A673 (cell line): ENCODE results near the gene FABP3. TPM values are rescaled to one million over a fixed set of nuclear protein-coding genes. Genes with fewer than 3 reads are reported as not detected.

ENCODE experiments used
- BruUV-seq: library from RNA; stranded (reverse); fragments of 400-500 nt; replicated peaks from 2 replicates; lab custom pipeline; 2021; lab: Mats Ljungman, UMichigan
- CTCF ChIA-PET: fragments of 300-600 bp; sonication (Branson Sonifier 250); formaldehyde crosslinking; loops from one replicate; lab custom pipeline; 2022; ENCODE audit warnings: antibody characterized with exemption; lab: Charles Lee
- POLR2A ChIA-PET: fragments of 300-600 bp; sonication (Branson Sonifier 250); formaldehyde crosslinking; loops from one replicate; lab custom pipeline; 2022; ENCODE audit warnings: antibody characterized with exemption; ENCODE audit not compliant: low non-redundant PET; lab: Charles Lee
- DNase-seq: peaks from one replicate; pipeline ENCODE4 v3.0.0-alpha.2; 2015; ENCODE audit warnings: low spot score
- H3K27ac ChIP-seq: fragments of 200-600 bp; sonication (generic); 2 replicates; pipeline ENCODE4 v1.5.1; 2016; ENCODE audit warnings: mixed run types, low read depth, mild to moderate bottlenecking, mixed read lengths, antibody characterized with exemption, low read length; ENCODE audit not compliant: poor library complexity, severe bottlenecking
- H3K27me3 ChIP-seq: fragments of 200-600 bp; sonication (generic); replicated peaks from 2 replicates; pipeline ENCODE4 v1.6.1; 2017; ENCODE audit warnings: mixed run types, low read depth, mild to moderate bottlenecking, mixed read lengths, antibody characterized with exemption, low read length; ENCODE audit not compliant: insufficient read depth, poor library complexity
- H3K36me3 ChIP-seq: fragments of 200-600 bp; sonication (generic); 2 replicates; pipeline ENCODE4 v1.6.1; 2016; ENCODE audit warnings: mixed run types, mild to moderate bottlenecking, mixed read lengths, antibody characterized with exemption, low read length; ENCODE audit not compliant: insufficient read depth, poor library complexity, severe bottlenecking
- H3K4me1 ChIP-seq: fragments of 200-600 bp; sonication (generic); 2 replicates; pipeline ENCODE4 v1.6.1; 2017; ENCODE audit warnings: mixed run types, mild to moderate bottlenecking, mixed read lengths, antibody characterized with exemption, low read length; ENCODE audit not compliant: insufficient read depth, poor library complexity, severe bottlenecking
- H3K4me3 ChIP-seq: fragments of 200-600 bp; sonication (generic); 2 replicates; pipeline ENCODE4 v1.5.1; 2016; ENCODE audit warnings: low read depth, mixed run types, mild to moderate bottlenecking, mixed read lengths, low read length; ENCODE audit not compliant: poor library complexity, severe bottlenecking
- H3K9me3 ChIP-seq: fragments of 200-600 bp; sonication (generic); 2 replicates; pipeline ENCODE4 v1.6.1; 2016; ENCODE audit warnings: mixed run types, low read depth, mild to moderate bottlenecking, mixed read lengths, antibody characterized with exemption, low read length; ENCODE audit not compliant: poor library complexity, severe bottlenecking
- CTCF ChIP-seq: fragments of 300-800, 200-600 bp; sonication (generic); conservative IDR thresholded peaks from 2 replicates; pipeline ENCODE4 v1.5.1; 2017; ENCODE audit warnings: low read depth, mild to moderate bottlenecking, antibody characterized with exemption, low read length, moderate library complexity, mixed read lengths
- EZH2 ChIP-seq: fragments of 200-600 bp; sonication (generic); IDR thresholded peaks from 2 replicates; pipeline ENCODE4 v1.6.1; 2017; ENCODE audit warnings: borderline replicate concordance, low read depth, mild to moderate bottlenecking, mixed read lengths, antibody characterized with exemption, low read length; ENCODE audit not compliant: poor library complexity, severe bottlenecking
- intact Hi-C: fragments of 100-400 bp; cut with micrococcal nuclease; formaldehyde crosslinking; loops from one replicate; pipeline ENCODE4 v1.10.0; 2022; ENCODE audit not compliant: unreplicated experiment
- total RNA-seq: library from RNA; stranded (reverse); gene quantifications from 2 replicates; pipeline ENCODE4 v1.2.3, GENCODE V29; 2021

Gene FABP3
- total RNA-seq, 1 experiment from 2014 or later: not detected

GRCh38 chr1:31396633-31397351, 23.9 kb upstream of the FABP3 start:
- CTCF ChIA-PET: interaction anchor here (0.5 kb wide), 1 partner anchor 568 kb away, joined by 3 read pairs; no protein-coding TSS in a partner anchor
- Histone ChIP-seq H3K4me1 (peaks cover 3% of the 10 kb centered on the region), H3K36me3 (no peaks in the 10 kb centered on the region), H3K27me3 (no peaks in the 10 kb centered on the region), H3K9me3 (no peaks in the 10 kb centered on the region), H3K4me3 (no peak overlapping the region), H3K27ac (no peak overlapping the region)
- DNase-seq: no peak
- TF ChIP-seq EZH2 (no peak), CTCF (peak; percentile 48)
- POLR2A ChIA-PET: interaction anchor here (0.5 kb wide), 1 partner anchor 25 kb away, joined by 4 read pairs; no protein-coding TSS in a partner anchor
- intact Hi-C loops: loop anchor here (2.0 to 10.0 kb wide), 2 partner anchors 152 to 388 kb away; no protein-coding TSS in a partner anchor
- no TSS peak for BruUV-seq

DNA sequence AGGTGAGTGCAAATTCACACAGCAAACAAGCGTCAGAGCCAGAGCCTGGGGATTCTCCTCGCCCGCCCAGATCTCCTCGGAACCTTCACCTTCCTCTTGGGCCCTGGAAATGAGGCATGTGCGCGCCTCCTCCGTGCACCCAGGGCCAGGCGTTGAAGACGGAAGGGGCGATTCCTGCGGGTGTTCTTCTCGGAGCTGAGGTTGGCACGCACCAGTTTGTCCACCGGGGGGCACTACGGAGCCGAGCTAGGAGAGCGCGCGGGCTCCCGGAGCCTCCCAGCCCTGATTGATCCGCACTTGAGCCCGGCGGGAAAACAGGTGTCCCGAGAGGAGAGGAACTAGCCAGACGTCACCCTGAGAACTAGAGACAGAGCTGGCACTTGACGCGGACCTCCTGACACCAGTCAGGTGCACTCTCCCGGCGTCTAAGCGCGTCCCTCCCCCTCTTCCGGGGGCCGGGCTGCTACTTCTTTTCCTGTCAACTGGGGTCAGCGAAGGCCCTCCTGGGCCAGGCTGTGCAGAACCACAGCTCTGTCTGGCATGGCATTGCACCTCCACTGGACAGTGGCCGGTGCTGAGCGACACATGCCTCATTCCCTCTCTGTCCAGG, 21.8 kb upstream of the FABP3 start:
- H3K36me3 ChIP-seq: no peaks in the 10 kb centered on the region
- POLR2A ChIA-PET: interaction anchor here (0.6 to 0.7 kb wide), 2 partner anchors 14 to 103 kb away, joined by 3 read pairs; no protein-coding TSS in a partner anchor
- intact Hi-C loops: loop anchor here (10.0 kb wide), 1 partner anchor 390 kb away; no protein-coding TSS in a partner anchor
- H3K4me3 ChIP-seq: peak overlapping the region; percentile 38
- TF ChIP-seq CTCF (peak; percentile 89), EZH2 (no peak)
- peaks cover 3% of the 10 kb centered on the region for H3K4me1 ChIP-seq
- CTCF ChIA-PET: interaction anchor here (0.5 to 1.7 kb wide), 8 partner anchors 27 to 1002 kb away, joined by 3 to 24 read pairs (median 4); no protein-coding TSS in a partner anchor
- DNase-seq: peak; percentile 87
- BruUV-seq: no TSS peak
- no peaks in the 10 kb centered on the region for H3K27me3 ChIP-seq
- H3K27ac ChIP-seq: no peak overlapping the region
- H3K9me3 ChIP-seq: no peaks in the 10 kb centered on the region

DNA sequence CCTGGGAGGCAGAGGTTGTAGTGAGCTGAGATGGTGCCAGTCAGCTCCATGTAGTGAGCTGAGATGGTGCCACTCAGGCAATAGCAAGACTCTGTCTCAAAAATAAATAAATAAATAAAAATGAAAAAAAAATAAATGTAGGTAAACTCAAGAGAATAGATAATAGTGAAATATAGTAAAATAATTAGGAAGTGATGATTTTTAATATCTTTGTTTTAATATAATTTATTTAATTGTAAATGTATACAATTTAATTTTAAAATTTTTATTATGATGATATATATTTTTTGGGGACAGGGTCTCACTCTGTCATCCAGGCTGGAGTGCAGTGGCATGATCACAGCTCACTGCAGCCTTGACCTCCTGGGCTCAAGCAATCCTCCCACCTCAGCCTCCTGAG, 20.6 kb upstream of the FABP3 start:
- CTCF ChIA-PET: interaction anchor here (0.7 kb wide), 2 partner anchors 31 to 33 kb away, joined by 3 read pairs; no protein-coding TSS in a partner anchor
- Histone ChIP-seq H3K4me1 (peaks cover 3% of the 10 kb centered on the region), H3K27me3 (no peaks in the 10 kb centered on the region), H3K4me3 (no peak overlapping the region), H3K9me3 (no peaks in the 10 kb centered on the region), H3K27ac (no peak overlapping the region), H3K36me3 (no peaks in the 10 kb centered on the region)
- POLR2A ChIA-PET: no interaction called here
- no peak for DNase-seq
- no peak for TF ChIP-seq EZH2
- no peak for TF ChIP-seq CTCF
- intact Hi-C loops: loop anchor here (10.0 kb wide), 1 partner anchor 391 kb away; no protein-coding TSS in a partner anchor
- no TSS peak for BruUV-seq
